ENCODE measurements around the gene HDAC4. TPM values are rescaled to one million over a fixed set of nuclear protein-coding genes. Genes with fewer than 3 reads are reported as not detected.

Gene HDAC4
- total RNA-seq, 1 experiment from 2014 or later = 47.6 TPM

DNA sequence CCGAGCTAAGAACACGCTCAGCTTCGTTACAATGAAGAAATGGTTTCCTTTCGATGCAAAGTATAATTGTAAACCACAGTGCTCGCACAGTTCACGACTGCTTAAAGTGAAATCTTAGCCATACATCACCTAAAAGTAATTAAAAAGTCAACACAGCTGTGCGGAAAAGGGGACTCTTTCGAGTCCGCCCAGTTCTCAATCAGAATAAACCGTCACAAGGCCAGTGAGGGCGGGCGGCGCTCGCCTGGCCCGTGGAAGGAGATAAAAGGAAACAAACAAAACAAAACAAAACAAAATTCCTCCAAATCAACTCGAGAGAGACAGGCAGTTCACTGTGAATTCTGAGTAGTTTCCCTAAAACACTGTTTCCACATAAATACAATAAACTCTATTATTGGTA lies 352.1 kb downstream of the HDAC4 start:
- H3K79me2 ChIP-seq (ENCODE audit: insufficient read depth, low read length) = no peaks in the 10 kb centered on the region
- no peak overlapping the region for H3K27ac ChIP-seq (ENCODE audit: low read depth, low read length)
- POLR2A ChIA-PET = no interaction called here
- no peaks in the 10 kb centered on the region for H3K36me3 ChIP-seq (ENCODE audit: control insufficient read depth in 1 of 2, insufficient read depth in 2 of 2, low read length in 2 of 2)
- no TSS peak for BruUV-seq (replicated peaks)
- no peaks in the 10 kb centered on the region for H3K9me2 ChIP-seq (ENCODE audit: insufficient read depth)
- H4K20me1 ChIP-seq (ENCODE audit: insufficient read depth) = no peaks in the 10 kb centered on the region
- CTCF ChIA-PET = no interaction called here
- H3K9ac ChIP-seq (ENCODE audit: low read length) = no peak overlapping the region
- TF ChIP-seq ELF1 (IDR thresholded peaks at IDR 0.05; ENCODE audit: borderline replicate concordance, low read depth) (no peak), POLR2AphosphoS5 (IDR thresholded peaks at IDR 0.05; ENCODE audit: low read depth, low read length) (no peak), YY1 (IDR thresholded peaks at IDR 0.05; ENCODE audit: extremely low read depth, insufficient replicate concordance, low read depth, low read length) (no peak), JUND (IDR thresholded peaks at IDR 0.05) (no peak), ZNF274 (IDR thresholded peaks at IDR 0.05; ENCODE audit: low read depth, low read length) (no peak), CBX3 (IDR thresholded peaks at IDR 0.05; ENCODE audit: low read depth) (no peak), ZFX (IDR thresholded peaks at IDR 0.05) (no peak), FOSL1 (IDR thresholded peaks at IDR 0.05; ENCODE audit: low read depth) (no peak), EZH2 (IDR thresholded peaks at IDR 0.05) (no peak), SP1 (IDR thresholded peaks at IDR 0.05; ENCODE audit: low read depth) (no peak), SRF (IDR thresholded peaks at IDR 0.05; ENCODE audit: low read depth) (no peak), SIN3A (IDR thresholded peaks at IDR 0.05; ENCODE audit: low read depth) (no peak), RAD21 (IDR thresholded peaks at IDR 0.05; ENCODE audit: low read depth) (no peak), EGR1 (IDR thresholded peaks at IDR 0.05; ENCODE audit: low read depth) (no peak), EZH2phosphoT487 (IDR thresholded peaks at IDR 0.05; ENCODE audit: borderline replicate concordance) (no peak)
- TF ChIP-seq, protein P1, sequence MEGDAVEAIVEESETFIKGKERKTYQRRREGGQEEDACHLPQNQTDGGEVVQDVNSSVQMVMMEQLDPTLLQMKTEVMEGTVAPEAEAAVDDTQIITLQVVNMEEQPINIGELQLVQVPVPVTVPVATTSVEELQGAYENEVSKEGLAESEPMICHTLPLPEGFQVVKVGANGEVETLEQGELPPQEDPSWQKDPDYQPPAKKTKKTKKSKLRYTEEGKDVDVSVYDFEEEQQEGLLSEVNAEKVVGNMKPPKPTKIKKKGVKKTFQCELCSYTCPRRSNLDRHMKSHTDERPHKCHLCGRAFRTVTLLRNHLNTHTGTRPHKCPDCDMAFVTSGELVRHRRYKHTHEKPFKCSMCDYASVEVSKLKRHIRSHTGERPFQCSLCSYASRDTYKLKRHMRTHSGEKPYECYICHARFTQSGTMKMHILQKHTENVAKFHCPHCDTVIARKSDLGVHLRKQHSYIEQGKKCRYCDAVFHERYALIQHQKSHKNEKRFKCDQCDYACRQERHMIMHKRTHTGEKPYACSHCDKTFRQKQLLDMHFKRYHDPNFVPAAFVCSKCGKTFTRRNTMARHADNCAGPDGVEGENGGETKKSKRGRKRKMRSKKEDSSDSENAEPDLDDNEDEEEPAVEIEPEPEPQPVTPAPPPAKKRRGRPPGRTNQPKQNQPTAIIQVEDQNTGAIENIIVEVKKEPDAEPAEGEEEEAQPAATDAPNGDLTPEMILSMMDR (IDR thresholded peaks at IDR 0.05 in 2 of 3, conservative IDR thresholded peaks at IDR 0.05 in 1 of 3; ENCODE audit: borderline replicate concordance in 1 of 3, insufficient read depth in 1 of 3, low read depth in 2 of 3, low read length in 2 of 3) = no peak
- TF ChIP-seq, protein P2, sequence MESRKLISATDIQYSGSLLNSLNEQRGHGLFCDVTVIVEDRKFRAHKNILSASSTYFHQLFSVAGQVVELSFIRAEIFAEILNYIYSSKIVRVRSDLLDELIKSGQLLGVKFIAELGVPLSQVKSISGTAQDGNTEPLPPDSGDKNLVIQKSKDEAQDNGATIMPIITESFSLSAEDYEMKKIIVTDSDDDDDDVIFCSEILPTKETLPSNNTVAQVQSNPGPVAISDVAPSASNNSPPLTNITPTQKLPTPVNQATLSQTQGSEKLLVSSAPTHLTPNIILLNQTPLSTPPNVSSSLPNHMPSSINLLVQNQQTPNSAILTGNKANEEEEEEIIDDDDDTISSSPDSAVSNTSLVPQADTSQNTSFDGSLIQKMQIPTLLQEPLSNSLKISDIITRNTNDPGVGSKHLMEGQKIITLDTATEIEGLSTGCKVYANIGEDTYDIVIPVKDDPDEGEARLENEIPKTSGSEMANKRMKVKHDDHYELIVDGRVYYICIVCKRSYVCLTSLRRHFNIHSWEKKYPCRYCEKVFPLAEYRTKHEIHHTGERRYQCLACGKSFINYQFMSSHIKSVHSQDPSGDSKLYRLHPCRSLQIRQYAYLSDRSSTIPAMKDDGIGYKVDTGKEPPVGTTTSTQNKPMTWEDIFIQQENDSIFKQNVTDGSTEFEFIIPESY (IDR thresholded peaks at IDR 0.05; ENCODE audit: extremely low read depth, insufficient replicate concordance, low read length) = no peak
- TF ChIP-seq, protein P3, sequence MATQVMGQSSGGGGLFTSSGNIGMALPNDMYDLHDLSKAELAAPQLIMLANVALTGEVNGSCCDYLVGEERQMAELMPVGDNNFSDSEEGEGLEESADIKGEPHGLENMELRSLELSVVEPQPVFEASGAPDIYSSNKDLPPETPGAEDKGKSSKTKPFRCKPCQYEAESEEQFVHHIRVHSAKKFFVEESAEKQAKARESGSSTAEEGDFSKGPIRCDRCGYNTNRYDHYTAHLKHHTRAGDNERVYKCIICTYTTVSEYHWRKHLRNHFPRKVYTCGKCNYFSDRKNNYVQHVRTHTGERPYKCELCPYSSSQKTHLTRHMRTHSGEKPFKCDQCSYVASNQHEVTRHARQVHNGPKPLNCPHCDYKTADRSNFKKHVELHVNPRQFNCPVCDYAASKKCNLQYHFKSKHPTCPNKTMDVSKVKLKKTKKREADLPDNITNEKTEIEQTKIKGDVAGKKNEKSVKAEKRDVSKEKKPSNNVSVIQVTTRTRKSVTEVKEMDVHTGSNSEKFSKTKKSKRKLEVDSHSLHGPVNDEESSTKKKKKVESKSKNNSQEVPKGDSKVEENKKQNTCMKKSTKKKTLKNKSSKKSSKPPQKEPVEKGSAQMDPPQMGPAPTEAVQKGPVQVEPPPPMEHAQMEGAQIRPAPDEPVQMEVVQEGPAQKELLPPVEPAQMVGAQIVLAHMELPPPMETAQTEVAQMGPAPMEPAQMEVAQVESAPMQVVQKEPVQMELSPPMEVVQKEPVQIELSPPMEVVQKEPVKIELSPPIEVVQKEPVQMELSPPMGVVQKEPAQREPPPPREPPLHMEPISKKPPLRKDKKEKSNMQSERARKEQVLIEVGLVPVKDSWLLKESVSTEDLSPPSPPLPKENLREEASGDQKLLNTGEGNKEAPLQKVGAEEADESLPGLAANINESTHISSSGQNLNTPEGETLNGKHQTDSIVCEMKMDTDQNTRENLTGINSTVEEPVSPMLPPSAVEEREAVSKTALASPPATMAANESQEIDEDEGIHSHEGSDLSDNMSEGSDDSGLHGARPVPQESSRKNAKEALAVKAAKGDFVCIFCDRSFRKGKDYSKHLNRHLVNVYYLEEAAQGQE (IDR thresholded peaks at IDR 0.05; ENCODE audit: low read depth) = no peak
- RAD21 ChIA-PET (ENCODE audit: low non-redundant PET in 1 of 2, low total read pairs in 2 of 2, uncharacterized antibody in 2 of 2, unreplicated experiment in 2 of 2) = no interaction called here
- H3K9me3 ChIP-seq (ENCODE audit: control insufficient read depth in 1 of 2, insufficient read depth in 1 of 2, low read depth in 1 of 2, low read length in 2 of 2) = no peaks in the 10 kb centered on the region
- no peaks in the 10 kb centered on the region for H3K27me3 ChIP-seq (ENCODE audit: insufficient read depth, low read length)
- no peak for ATAC-seq
- H3K4me1 ChIP-seq (ENCODE audit: control insufficient read depth in 1 of 2, insufficient read depth in 2 of 2, low read length in 2 of 2) = no peaks in the 10 kb centered on the region
- no peak overlapping the region for H3K4me2 ChIP-seq (ENCODE audit: low read length)
- H2AFZ ChIP-seq (ENCODE audit: low read depth, low read length, poor library complexity, severe bottlenecking) = no peak overlapping the region
- DNase-seq (ENCODE audit: low read depth, low spot score) = no peak
- H3K4me3 ChIP-seq (replicated peaks in 1 of 2; ENCODE audit: low read depth in 1 of 2, low read length in 2 of 2) = no peak overlapping the region
- intact Hi-C loops (cut with micrococcal nuclease) = no loop called here
